Panc1 (cell line): Measurements from ENCODE around the gene MAPK11. TPM values are rescaled to one million over a fixed set of nuclear protein-coding genes. Genes with fewer than 3 reads are reported as not detected.

Experiments
- ATAC-seq: fragments of 200-7000 bp; cut with Tn5 transposase; 2 replicates; pipeline ENCODE4 v1.9.1; 2020; ENCODE audit warnings: mild to moderate bottlenecking, moderate library complexity
- BruUV-seq: library from RNA; stranded (reverse); fragments of 400-500 nt; replicated peaks from 2 replicates; lab custom pipeline; 2021; lab: Mats Ljungman, UMichigan
- CTCF ChIA-PET: fragments of 300-600 bp; sonication (Branson Sonifier 250); formaldehyde crosslinking; loops from one replicate; lab custom pipeline; 2022; ENCODE audit warnings: antibody characterized with exemption; lab: Charles Lee
- POLR2A ChIA-PET: fragments of 300-600 bp; sonication (Branson Sonifier 250); formaldehyde crosslinking; loops from one replicate; lab custom pipeline; 2022; ENCODE audit warnings: antibody characterized with exemption; lab: Charles Lee
- DNase-seq: peaks from one replicate; pipeline ENCODE4 v3.0.0-alpha.2; 2010; ENCODE audit warnings: low read depth, low spot score
- H3K27ac ChIP-seq: 2 replicates; pipeline ENCODE4 v1.5.1; 2011; ENCODE audit warnings: mild to moderate bottlenecking, low read length, inconsistent platforms
- H3K27me3 ChIP-seq: fragments of 200-500 bp; sonication (Bioruptor generic); 2 replicates; pipeline ENCODE4 v1.6.0; 2014; ENCODE audit warnings: low read length, inconsistent platforms; ENCODE audit not compliant: control insufficient read depth, insufficient read depth
- H3K36me3 ChIP-seq: fragments of 200-500 bp; sonication (Bioruptor generic); 2 replicates; pipeline ENCODE4 v1.5.1; 2014; ENCODE audit warnings: inconsistent platforms, mild to moderate bottlenecking, low read length, moderate library complexity; ENCODE audit not compliant: control insufficient read depth, insufficient read depth
- H3K4me1 ChIP-seq: 2 replicates; pipeline ENCODE4 v1.5.1; 2011; ENCODE audit warnings: inconsistent platforms, mild to moderate bottlenecking, low read length, moderate library complexity; ENCODE audit not compliant: control insufficient read depth, insufficient read depth
- H3K4me3 ChIP-seq, 2 experiments: 2 replicates each; pipeline ENCODE4 v1.5.1; 2011 to 2012; ENCODE audit warnings: low read depth in 2 of 2, low read length in 2 of 2, mild to moderate bottlenecking in 2 of 2, inconsistent platforms in 1 of 2, moderate library complexity in 1 of 2
- H3K9me3 ChIP-seq: fragments of 200-500 bp; sonication (Bioruptor generic); 2 replicates; pipeline ENCODE4 v1.5.1; 2014; ENCODE audit warnings: low read depth, mild to moderate bottlenecking, inconsistent platforms, low read length, moderate library complexity; ENCODE audit not compliant: control insufficient read depth, insufficient read depth
- POLR2AphosphoS5 ChIP-seq: IDR thresholded peaks from 2 replicates; pipeline ENCODE4 v1.6.1; 2012; ENCODE audit warnings: mild to moderate bottlenecking, low read depth, low read length, moderate library complexity
- SIN3A ChIP-seq: IDR thresholded peaks from 2 replicates; pipeline ENCODE4 v1.6.1; 2012; ENCODE audit warnings: low read depth, mild to moderate bottlenecking, low read length, moderate library complexity, borderline replicate concordance; ENCODE audit not compliant: insufficient read depth
- TCF7L2 ChIP-seq: IDR thresholded peaks from 2 replicates; pipeline ENCODE4 v1.6.1; 2011; ENCODE audit warnings: mild to moderate bottlenecking, low read depth, low read length, inconsistent platforms
- in situ Hi-C: cut with HindIII; loops from 2 replicates; pipeline ENCODE4 v1.10.0; 2016; ENCODE audit warnings: low sequenced_read_pairs, low pct_unique_long_range_greater_than_20kb
- intact Hi-C: fragments of 100-400 bp; cut with micrococcal nuclease; formaldehyde crosslinking; loops from one replicate; pipeline ENCODE4 v1.10.0; 2022; ENCODE audit not compliant: unreplicated experiment
- total RNA-seq: library from RNA; stranded (reverse); gene quantifications from one replicate; pipeline ENCODE4 v1.2.1, GENCODE V29; 2021; ENCODE audit not compliant: unreplicated experiment
- TF ChIP-seq, protein P1 (sequence below): fragments of 450-650 bp; IDR thresholded peaks from 2 replicates; pipeline ENCODE4 v1.5.1; 2017; ENCODE audit warnings: mild to moderate bottlenecking
- TF ChIP-seq, protein P2 (sequence below), 2 experiments: IDR thresholded peaks; 2 replicates each; pipeline ENCODE4 v1.6.1; 2011 to 2012; ENCODE audit warnings: low read depth in 2 of 2, control low read depth in 1 of 2, low read length in 1 of 2, mild to moderate bottlenecking in 1 of 2, moderate library complexity in 1 of 2; ENCODE audit not compliant: insufficient read depth in 1 of 2

Gene MAPK11
- total RNA-seq, 1 experiment from 2014 or later: 77.7 TPM

DNA sequence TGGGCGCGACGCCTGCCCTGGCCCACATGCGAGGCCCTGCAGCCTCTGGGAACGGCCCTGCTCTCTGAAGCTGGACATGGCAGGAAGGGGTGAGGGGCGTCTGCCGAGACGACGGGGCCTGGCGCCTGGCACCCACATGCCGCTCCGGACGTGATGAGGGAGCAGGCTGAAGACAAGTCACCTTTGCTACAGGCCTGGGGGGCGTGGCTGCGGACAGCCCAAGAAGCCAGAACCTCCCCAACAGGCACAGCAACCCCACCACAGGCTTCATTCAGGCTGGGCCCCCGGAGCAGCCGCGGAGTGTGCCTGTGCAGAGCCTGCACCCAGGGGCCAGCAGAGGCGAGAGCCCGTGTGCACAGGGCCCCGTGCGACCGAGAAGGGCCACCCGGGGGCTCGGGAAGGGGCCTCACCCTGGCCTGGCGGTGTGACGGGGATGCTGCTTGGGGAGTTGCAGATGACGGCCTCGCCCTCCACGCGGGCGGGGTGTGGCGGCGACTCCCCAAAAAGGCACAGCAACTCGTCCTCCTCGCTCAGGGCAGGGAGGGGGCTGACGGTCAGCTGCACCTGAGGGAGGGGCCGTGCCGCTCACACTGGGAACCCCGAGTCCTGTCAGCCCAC, 16.6 kb upstream of the MAPK11 start:
- no peaks in the 10 kb centered on the region for H3K9me3 ChIP-seq
- no peak overlapping the region for H3K27ac ChIP-seq
- no TSS peak for BruUV-seq
- no peak for ATAC-seq
- H3K36me3 ChIP-seq: no peaks in the 10 kb centered on the region; the same call in 1 of the 2 replicates
- H3K27me3 ChIP-seq: no peaks in the 10 kb centered on the region
- no peak overlapping the region for H3K4me3 ChIP-seq
- ChIA-PET POLR2A (no interaction called here), CTCF (no interaction called here)
- in situ Hi-C loops (no loop called here), intact Hi-C loops (no loop called here)
- H3K4me1 ChIP-seq: peaks cover 4% of the 10 kb centered on the region; the same call in 1 of the 2 replicates
- TF ChIP-seq, protein P1, sequence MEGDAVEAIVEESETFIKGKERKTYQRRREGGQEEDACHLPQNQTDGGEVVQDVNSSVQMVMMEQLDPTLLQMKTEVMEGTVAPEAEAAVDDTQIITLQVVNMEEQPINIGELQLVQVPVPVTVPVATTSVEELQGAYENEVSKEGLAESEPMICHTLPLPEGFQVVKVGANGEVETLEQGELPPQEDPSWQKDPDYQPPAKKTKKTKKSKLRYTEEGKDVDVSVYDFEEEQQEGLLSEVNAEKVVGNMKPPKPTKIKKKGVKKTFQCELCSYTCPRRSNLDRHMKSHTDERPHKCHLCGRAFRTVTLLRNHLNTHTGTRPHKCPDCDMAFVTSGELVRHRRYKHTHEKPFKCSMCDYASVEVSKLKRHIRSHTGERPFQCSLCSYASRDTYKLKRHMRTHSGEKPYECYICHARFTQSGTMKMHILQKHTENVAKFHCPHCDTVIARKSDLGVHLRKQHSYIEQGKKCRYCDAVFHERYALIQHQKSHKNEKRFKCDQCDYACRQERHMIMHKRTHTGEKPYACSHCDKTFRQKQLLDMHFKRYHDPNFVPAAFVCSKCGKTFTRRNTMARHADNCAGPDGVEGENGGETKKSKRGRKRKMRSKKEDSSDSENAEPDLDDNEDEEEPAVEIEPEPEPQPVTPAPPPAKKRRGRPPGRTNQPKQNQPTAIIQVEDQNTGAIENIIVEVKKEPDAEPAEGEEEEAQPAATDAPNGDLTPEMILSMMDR: no peak
- TF ChIP-seq POLR2AphosphoS5 (no peak), TCF7L2 (no peak), SIN3A (no peak)
- TF ChIP-seq, protein P2, sequence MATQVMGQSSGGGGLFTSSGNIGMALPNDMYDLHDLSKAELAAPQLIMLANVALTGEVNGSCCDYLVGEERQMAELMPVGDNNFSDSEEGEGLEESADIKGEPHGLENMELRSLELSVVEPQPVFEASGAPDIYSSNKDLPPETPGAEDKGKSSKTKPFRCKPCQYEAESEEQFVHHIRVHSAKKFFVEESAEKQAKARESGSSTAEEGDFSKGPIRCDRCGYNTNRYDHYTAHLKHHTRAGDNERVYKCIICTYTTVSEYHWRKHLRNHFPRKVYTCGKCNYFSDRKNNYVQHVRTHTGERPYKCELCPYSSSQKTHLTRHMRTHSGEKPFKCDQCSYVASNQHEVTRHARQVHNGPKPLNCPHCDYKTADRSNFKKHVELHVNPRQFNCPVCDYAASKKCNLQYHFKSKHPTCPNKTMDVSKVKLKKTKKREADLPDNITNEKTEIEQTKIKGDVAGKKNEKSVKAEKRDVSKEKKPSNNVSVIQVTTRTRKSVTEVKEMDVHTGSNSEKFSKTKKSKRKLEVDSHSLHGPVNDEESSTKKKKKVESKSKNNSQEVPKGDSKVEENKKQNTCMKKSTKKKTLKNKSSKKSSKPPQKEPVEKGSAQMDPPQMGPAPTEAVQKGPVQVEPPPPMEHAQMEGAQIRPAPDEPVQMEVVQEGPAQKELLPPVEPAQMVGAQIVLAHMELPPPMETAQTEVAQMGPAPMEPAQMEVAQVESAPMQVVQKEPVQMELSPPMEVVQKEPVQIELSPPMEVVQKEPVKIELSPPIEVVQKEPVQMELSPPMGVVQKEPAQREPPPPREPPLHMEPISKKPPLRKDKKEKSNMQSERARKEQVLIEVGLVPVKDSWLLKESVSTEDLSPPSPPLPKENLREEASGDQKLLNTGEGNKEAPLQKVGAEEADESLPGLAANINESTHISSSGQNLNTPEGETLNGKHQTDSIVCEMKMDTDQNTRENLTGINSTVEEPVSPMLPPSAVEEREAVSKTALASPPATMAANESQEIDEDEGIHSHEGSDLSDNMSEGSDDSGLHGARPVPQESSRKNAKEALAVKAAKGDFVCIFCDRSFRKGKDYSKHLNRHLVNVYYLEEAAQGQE (IDR thresholded peaks at IDR 0.05; ENCODE audit: insufficient read depth in 1 of 2, low read depth in 2 of 2, low read length in 1 of 2): no peak
- no peak for DNase-seq

DNA sequence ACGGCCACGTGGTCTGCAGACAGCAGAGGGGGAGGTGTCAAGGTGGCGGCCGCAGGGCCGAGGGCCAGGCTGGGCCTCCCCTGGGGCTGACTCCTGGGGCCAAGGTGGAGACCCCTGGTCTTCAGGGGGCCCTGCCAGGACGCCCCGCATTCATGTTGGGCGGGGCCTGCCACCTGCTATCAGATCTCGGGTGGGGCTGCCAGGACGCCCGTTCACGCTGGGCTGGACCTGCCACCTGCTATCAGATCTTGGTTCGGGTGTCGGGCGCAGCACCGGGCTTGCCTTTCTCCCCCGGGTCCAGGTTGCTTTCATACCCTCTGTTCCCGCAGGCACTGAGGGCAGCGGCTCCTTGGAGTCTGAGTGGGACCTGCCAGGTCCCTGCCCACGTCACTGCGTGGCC, 16.1 kb upstream of the MAPK11 start:
- Histone ChIP-seq H3K4me3 (no peak overlapping the region), H3K36me3 (no peaks in the 10 kb centered on the region; the same call in 1 of the 2 replicates), H3K4me1 (peaks cover 4% of the 10 kb centered on the region; the same call in 1 of the 2 replicates), H3K27me3 (no peaks in the 10 kb centered on the region), H3K27ac (no peak overlapping the region), H3K9me3 (no peaks in the 10 kb centered on the region)
- no peak for TF ChIP-seq SIN3A
- TF ChIP-seq TCF7L2: no peak
- TF ChIP-seq, protein P1: no peak
- TF ChIP-seq, protein P2 (IDR thresholded peaks at IDR 0.05; ENCODE audit: insufficient read depth in 1 of 2, low read depth in 2 of 2, low read length in 1 of 2): no peak
- TF ChIP-seq POLR2AphosphoS5: no peak
- POLR2A ChIA-PET: no interaction called here
- no TSS peak for BruUV-seq
- in situ Hi-C loops (no loop called here), intact Hi-C loops (no loop called here)
- DNase-seq (no peak), ATAC-seq (no peak)
- CTCF ChIA-PET: no interaction called here
